Measurements from ENCODE around the gene IREB2.

IREB2 gene, protein sequence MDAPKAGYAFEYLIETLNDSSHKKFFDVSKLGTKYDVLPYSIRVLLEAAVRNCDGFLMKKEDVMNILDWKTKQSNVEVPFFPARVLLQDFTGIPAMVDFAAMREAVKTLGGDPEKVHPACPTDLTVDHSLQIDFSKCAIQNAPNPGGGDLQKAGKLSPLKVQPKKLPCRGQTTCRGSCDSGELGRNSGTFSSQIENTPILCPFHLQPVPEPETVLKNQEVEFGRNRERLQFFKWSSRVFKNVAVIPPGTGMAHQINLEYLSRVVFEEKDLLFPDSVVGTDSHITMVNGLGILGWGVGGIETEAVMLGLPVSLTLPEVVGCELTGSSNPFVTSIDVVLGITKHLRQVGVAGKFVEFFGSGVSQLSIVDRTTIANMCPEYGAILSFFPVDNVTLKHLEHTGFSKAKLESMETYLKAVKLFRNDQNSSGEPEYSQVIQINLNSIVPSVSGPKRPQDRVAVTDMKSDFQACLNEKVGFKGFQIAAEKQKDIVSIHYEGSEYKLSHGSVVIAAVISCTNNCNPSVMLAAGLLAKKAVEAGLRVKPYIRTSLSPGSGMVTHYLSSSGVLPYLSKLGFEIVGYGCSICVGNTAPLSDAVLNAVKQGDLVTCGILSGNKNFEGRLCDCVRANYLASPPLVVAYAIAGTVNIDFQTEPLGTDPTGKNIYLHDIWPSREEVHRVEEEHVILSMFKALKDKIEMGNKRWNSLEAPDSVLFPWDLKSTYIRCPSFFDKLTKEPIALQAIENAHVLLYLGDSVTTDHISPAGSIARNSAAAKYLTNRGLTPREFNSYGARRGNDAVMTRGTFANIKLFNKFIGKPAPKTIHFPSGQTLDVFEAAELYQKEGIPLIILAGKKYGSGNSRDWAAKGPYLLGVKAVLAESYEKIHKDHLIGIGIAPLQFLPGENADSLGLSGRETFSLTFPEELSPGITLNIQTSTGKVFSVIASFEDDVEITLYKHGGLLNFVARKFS

DNA sequence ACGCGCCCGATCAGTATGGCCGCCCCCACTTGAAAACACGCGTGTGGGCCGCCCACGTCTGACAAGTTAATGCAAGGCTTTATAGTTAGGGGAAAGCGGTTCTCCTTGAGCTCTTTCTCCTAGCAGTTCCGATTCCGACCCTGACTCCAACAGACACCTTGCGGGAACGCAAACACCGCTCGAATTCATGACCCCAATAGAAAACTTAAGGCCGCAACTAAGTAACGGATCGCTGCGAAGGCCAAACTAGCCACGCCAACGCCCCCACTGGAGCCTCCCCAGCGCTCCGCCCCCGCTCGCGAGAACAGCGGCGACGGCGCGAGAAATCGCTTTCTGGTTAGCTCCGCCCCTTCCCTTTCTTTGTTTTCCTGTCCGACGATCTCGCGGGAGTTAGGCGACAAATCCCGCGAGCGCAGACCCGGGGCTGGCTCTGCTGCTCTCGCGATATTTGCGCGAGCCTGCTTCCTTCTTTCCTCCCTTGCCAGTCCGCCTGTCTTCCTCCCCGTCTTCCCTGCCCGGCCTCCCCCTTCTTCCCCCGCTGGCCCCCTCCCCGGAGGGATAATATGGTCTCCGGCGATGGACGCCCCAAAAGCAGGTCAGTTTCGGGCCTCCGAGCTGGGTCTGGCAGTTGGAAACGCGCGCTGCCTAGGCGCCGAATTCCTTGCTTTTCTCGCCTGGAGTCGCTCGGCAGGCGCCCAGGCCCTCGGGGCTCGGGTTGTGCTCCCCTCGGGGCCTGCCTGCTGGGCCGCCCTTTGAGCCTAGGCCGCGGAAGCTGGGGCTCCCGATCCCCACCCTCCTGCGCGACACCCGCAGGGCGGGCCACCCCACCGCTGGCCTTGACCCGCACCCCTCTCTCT, at the start of gene IREB2:
Gene IREB2, plus strand, starts transcription at position 455 of the 857 bp plus-strand sequence. Its CDS starts 122 bp downstream, at position 577.
- DNase-seq (ENCODE audit: low read depth), result peak; percentile 94
- H3K4me3 ChIP-seq (ENCODE audit: low read depth, low read length), result peak within 1 kb of the TSS; percentile 89

DNA sequence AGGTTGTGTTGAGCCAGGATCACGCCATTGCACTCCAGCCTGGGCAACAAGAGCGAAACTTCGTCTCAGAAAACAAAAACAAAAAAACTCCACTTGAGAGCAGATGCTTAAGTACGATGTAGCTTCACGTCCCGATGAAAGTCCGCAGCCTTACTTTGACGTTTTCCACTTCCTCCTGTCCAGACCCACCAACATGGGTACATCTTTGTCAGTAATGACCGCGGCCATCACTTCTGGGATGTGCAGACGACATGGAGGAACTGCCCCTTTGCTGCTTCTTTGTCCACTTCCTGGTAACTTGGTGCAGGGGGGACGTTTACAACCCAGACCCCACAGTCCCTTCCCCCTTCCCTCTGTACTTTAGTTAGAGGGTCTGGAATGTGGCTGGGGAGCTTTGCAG, 49.2 kb upstream of the IREB2 start:
- DNase-seq (ENCODE audit: low read depth), result no peak
- no peak overlapping the region for H3K4me3 ChIP-seq (ENCODE audit: low read depth, low read length)

DNA sequence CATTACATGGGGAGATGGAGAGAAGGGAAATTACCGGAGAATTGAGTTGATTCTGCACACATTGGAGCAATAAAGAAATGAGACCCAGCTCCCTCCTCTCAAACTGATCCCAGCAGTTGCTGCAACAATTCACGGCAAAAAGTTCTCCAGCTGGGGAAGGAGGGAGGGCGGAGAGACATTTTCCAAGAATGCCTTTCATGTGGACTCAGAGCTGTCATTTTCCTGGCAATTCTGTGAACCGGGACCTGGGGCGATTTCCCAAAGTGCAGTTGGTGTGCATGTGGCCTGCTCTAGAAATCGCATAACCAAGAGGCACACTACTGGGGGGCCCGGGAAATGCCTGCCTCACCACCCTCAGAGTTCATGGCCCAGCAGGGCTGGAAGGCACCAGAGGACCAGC, 48.7 kb upstream of the IREB2 start:
- H3K4me3 ChIP-seq (ENCODE audit: low read depth, low read length), result no peak overlapping the region
- no peak for DNase-seq (ENCODE audit: low read depth)

DNA sequence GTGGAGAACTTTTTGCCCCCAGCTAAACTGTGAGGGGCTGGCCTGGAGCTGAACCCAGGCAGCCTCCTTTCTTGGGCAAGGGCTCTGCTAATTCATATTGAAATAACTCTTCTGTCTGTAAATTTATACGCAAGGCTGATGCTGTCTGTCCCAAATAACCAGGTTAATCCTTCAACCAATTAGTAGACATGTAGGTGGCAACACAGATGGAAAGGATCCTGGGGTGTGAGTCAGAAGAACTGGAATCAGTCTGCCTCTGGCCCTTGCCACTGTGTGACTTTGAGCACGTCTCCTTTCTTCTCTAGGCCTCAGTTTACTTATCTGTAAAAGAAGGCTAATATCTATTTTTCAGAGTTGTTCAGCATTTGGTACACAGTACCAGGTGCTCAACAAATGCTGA, 48.3 kb upstream of the IREB2 start:
- no peak overlapping the region for H3K4me3 ChIP-seq (ENCODE audit: low read depth, low read length)
- no peak for DNase-seq (ENCODE audit: low read depth)

DNA sequence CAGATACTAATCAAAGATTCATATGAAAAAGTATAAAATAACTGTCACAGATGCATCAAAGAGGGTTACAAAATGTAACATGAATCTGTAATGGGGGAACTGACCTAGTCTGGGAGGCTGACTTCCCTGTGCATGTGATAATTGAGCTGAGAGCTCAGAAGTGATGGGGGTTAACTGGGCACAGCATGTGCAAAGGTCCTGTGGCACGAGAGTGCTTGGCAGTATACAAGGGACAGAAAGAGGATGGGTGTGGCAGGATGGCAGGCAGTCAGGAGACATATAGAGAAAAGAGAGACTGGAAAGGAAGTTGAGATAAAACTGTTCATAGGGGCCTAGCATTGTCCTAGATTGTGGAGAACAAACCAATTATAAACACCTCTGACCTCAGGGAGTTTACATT, 47.8 kb upstream of the IREB2 start:
- no peak for DNase-seq (ENCODE audit: low read depth)
- no peak overlapping the region for H3K4me3 ChIP-seq (ENCODE audit: low read depth, low read length)

DNA sequence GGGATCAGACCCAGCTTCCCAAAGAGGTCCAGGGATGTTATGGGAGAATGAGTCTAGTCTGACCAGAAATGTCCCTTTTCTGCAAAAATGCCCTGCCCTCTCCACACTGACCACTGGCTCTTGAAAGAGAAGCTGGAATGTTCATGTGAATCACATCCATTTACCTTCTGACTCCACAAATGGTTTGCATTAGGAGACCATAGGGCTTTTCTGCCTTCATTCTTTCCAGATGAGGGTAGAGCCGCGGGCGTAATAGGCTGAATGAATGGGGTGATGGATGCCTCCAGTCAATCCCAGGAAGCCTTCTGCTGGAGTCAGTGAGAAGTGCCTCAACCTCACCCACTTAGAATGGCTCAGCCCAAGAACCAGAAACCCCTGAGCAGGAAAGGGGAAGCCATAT, 47.2 kb upstream of the IREB2 start:
- no peak overlapping the region for H3K4me3 ChIP-seq (ENCODE audit: low read depth, low read length)
- DNase-seq (ENCODE audit: low read depth), result no peak

DNA sequence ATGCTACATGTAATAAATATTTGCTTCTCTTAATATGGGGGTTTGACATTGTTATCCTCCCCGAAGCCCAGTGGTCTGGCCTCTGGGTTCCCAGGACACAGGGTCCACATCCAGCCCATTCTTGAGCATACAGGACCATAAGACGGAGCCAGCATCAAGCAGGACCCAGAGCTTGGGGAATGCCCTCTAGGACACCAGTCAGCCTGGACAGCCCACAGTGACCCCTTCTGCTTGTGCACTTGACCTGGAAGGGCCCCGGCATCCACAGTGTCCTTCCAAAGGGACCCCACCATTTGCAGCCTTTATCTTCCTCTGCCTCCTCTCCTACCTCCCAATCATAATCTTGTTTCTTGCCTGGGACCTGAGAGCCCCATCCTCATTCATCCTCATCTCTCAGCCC, 46.2 kb upstream of the IREB2 start:
- no peak for DNase-seq (ENCODE audit: low read depth)
- no peak overlapping the region for H3K4me3 ChIP-seq (ENCODE audit: low read depth, low read length)

DNA sequence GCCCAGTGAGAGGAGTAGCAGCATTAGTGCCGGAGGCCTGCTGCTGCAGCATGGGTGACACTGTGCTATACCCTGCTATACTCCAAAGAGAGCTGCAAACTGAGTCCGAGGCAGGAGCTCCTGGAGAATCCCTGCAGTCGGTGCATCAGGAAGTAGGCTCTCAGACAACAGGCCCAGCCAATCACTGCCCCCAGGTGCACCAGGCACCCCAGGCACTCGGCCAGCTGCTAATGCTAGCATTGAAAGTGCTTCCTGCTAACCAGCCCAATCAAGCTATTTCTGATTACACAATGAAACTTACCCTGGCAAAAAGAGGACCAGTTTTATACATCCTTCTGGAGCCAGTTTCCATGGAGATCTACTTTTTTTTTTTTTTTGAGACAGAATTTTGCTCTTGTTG, 45.6 kb upstream of the IREB2 start:
- H3K4me3 ChIP-seq (ENCODE audit: low read depth, low read length), result no peak overlapping the region
- no peak for DNase-seq (ENCODE audit: low read depth)

GRCh38 chr15:78393137-78393536, 44.9 kb upstream of the IREB2 start:
- DNase-seq (ENCODE audit: low read depth), result no peak
- no peak overlapping the region for H3K4me3 ChIP-seq (ENCODE audit: low read depth, low read length)

DNA sequence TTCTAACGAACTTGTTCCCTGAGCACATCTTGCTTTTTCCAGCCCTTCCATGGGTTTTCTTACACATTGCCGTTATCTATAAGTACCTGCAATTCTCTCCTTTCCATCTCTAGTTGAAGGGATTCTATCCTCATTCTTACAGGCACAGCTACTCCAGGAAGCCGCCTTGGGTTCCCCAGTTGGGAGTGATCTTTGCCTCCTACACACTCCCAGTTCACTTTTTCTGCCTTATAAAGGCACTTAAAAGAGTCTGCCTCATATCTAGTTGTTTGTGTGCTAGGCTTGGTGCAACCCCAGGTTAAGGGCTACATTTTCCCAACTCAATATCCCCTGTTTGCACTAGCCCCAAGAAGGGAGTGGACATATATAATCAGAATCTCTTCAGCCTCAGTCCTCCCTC, 44.0 kb upstream of the IREB2 start:
- no peak for DNase-seq (ENCODE audit: low read depth)
- H3K4me3 ChIP-seq (ENCODE audit: low read depth, low read length), result no peak overlapping the region

DNA sequence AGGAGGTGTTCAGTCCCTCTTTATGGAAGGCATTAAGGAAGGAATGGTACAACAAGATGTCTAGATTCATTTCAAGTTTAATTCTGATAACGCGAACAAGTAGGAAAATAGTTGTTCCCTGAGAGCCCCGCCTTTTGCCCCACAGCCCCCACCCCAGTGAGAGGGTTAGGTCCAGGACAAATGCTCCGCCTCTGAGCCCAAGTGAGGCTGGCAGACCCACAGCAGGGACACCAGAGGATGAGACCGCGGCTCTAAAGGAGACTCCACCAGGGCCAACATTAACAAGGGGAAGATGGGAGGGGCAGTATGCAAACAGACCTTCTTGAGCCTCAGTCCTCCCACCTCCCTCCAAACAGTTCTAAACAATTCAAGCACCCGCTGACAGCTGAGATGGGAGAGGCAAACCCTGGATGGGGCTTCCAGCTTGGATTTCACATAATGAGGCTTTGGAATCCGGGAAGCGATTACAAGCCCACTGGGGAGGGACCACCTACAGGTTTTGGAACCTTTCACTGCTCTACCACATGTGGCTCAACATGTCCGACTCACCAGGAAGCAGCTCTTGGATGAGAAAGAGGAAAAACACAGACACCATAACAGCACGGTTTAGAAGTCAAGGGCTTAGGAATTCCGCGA, 42.9 kb upstream of the IREB2 start:
- no peak overlapping the region for H3K4me3 ChIP-seq (ENCODE audit: low read depth, low read length)
- DNase-seq (ENCODE audit: low read depth), result no peak

DNA sequence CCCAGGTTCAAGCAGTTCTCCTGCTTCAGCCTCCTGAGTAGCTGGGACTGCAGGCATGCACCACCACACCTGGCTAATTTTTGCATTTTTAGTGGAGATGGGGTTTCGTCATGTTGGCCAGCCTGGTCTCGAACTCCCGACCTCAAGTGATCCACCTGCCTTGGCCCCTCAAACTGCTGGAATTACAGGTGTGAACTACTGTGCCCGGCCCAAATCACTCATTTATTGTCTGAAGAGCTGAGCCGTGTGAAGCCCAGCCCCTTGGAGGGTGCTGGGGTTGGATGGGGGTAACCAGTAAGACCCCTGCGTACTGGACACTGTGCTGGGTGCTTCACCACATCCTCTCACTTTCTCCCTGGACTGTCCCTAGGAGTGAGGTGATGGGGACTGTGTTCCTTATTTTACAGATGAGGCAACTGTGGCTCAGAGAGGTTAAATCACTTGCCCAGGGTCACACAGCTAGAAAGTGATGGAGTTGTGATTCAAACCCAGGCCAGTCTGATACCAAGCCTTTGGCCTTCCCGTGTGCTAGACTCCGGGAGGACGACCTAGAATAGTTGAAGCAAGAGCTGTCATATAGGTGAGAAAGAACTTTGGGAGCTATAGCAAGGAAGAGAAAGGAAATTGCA, 41.7 kb upstream of the IREB2 start:
- no peak overlapping the region for H3K4me3 ChIP-seq (ENCODE audit: low read depth, low read length)
- DNase-seq (ENCODE audit: low read depth), result no peak

DNA sequence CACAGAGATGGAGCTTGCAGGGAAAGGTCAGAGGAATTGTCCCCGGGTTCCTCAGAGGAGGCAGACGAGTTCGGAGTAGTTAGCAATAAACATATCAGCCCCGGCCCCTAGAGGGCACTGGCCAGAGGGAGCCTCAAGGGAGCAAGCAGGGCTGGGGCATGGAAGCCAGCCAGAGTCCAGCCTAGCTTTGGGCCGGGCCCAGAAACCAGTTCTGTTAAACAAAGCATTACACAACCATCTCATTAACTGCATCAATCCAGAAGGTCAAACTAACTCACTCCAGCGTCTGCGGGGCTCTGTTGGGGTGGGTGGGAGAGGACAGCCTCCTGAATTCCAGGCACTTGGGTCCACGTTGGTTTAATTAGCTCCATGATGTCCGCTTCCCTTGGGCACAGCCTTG, 41.0 kb upstream of the IREB2 start:
- DNase-seq (ENCODE audit: low read depth), result no peak
- H3K4me3 ChIP-seq (ENCODE audit: low read depth, low read length), result no peak overlapping the region

DNA sequence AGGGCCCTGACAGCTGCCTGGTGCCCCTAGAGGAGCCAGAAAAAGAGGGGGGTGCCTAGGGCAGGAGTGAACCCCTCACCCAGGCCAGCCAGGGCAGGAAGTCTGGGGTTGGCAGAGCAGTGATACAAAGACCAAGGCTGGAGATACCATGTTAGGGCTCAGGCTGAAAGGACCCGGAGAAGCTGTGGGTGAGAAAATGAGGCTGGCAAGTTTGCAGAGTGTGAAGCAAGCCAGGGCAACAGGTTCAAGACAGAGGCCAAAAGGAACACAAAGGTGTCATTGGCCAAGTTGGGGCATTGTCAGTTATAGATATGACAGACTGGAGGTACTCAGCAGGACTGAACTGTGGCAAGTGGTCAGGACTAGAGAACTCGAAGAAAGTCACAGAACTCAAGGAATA, 40.6 kb upstream of the IREB2 start:
- no peak overlapping the region for H3K4me3 ChIP-seq (ENCODE audit: low read depth, low read length)
- no peak for DNase-seq (ENCODE audit: low read depth)

DNA sequence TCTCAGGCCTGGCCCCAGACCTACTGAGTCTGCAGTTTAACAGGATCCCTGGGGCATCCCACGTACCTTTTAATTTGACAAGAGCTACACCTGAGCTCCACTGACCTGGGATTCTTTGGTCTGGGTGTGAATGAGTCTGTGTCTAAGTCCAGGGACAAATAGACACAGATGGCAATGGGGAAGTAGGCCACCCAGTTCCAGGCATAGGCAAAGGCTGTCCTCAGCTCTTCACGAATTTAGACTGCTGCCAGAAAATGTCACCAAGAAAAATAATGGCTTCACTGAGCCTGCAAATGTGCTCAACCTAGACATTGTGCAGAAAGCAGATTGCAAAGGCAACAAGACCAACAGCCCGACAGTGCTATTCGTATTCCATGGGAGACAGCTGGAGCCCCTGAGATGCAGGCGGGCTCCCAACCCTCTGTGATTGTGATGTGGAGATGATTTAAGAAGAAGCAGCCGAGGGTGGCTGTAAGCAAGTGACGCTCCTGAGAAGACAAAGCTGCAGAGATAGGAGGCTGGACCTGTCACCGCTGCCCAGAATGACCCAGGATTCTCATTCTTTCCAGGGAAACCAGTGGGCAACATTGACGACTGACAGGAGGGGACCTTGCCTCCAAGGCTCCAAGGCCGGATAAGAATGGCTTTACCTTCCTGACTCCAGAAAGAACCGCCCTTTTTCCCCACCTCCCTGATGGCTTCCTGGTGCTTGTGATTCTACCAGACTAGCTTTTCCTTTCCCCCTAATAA, 39.8 kb upstream of the IREB2 start:
- no peak overlapping the region for H3K4me3 ChIP-seq (ENCODE audit: low read depth, low read length)

GRCh38 chr15:78399091-78399490, 38.9 kb upstream of the IREB2 start:
- DNase-seq (ENCODE audit: low read depth), result no peak

More for the DNA sequence above, 39.8 kb upstream of the IREB2 start:
- DNase-seq (ENCODE audit: low read depth), result no peak

GRCh38 chr15:78402061-78402610, 35.9 kb upstream of the IREB2 start:
- H3K4me3 ChIP-seq (ENCODE audit: low read depth, low read length), result no peak overlapping the region
- peak; percentile 37 for DNase-seq (ENCODE audit: low read depth)

More at GRCh38 chr15:78399091-78399490, 38.9 kb upstream of the IREB2 start:
- H3K4me3 ChIP-seq (ENCODE audit: low read depth, low read length), result no peak overlapping the region

- no peak for DNase-seq (ENCODE audit: low read depth)
- no peak overlapping the region for H3K4me3 ChIP-seq (ENCODE audit: low read depth, low read length)
Measured at GRCh38 chr15:78404125-78404524, 33.9 kb upstream of the IREB2 start.
